Ureter (tissue), 1 donor: ENCODE data around the gene MAT2A. TPM values are rescaled to one million over a fixed set of nuclear protein-coding genes. Genes with fewer than 3 reads are reported as not detected.
"Not testable (repeated sequence)": the region's sequence is repeated elsewhere in the genome, so short reads cannot be mapped to it uniquely, and the experiment has no call there.

Source experiments
- DNase-seq: peaks from one replicate; pipeline ENCODE4 v3.0.0-alpha.2; 2020; ENCODE audit warnings: low spot score
- total RNA-seq: library from RNA; stranded (reverse); gene quantifications from one replicate; pipeline ENCODE4 v1.2.4, GENCODE V29; 2023
- donor health status: DM: yes; HTN: yes; CAD: no.

MAT2A gene
- total RNA-seq, 1 donor from 2014 or later, result 450 TPM

DNA sequence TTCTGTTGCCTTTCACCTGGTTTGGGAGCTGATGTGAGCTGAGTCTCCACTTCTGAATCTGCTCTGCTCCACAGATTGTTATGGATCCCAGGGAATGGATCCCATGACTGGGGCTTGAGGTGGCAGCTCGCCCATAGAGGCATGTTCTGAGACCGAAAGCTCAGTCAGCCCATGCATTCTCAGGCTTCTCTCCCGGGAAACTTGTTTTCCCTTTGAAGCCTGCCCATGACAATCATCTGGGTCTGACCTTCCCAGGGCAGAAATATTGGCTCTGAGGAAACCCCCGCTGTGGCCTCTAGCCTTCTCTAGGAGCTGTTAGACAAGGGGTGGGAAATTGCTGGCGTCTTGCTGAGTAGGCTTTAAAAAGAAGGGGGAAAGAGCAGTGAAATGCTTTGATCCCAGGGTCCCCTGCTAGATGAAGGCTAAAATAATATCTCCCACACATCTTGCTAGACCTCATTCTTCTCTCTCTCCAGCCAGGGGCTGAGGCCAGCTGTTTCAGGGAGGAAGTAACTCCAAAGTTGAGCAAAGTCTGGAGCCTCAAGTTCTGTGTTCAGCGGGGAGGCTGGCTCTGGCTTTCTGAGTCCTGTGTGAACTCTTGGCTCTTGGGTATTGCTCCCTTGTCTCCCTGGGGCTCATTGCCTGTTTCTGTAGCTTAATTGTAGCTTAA lies 40.4 kb downstream of the MAT2A start:
- DNase-seq, result no peak

DNA sequence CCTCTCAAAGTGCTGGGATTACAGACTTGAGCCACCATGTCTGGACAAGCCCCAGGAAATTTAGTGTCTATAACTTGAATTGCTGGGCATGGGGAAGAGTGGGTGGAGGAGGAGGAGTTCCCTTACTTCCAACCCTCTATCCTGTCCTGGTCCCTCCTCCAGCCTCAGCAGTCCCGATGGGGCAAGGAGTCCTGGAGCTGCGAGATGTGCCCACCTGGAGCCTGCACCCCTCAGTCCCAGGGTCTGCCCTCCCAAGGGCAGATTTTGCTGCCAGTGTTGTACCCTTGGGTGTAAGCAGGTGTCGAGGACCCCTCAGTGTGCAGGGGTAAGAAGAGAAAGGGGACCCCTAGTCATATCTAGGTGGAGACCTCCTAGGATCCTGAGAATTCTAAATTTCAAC lies 41.2 kb downstream of the MAT2A start:
- DNase-seq, result no peak

DNA sequence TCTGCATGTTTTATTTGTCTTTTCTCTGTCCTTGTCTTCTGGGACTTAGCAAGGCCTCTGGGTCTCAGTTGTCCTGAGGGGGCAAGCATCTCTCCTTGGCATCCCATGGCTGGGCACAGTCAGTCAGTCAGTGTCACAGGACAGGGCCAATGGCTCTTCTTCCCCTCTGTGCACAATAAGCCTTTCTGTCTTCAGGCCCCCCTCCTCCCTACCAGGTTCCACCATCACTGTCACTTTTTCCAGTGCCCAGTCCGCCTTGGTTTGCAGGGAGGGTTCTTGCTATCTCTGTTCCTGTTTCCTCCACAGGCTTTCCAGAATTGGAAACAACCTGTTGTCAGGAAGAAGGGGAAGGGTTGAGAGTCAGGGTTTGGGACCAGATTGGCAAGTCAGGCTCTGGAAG lies 43.5 kb downstream of the MAT2A start:
- no peak for DNase-seq

DNA sequence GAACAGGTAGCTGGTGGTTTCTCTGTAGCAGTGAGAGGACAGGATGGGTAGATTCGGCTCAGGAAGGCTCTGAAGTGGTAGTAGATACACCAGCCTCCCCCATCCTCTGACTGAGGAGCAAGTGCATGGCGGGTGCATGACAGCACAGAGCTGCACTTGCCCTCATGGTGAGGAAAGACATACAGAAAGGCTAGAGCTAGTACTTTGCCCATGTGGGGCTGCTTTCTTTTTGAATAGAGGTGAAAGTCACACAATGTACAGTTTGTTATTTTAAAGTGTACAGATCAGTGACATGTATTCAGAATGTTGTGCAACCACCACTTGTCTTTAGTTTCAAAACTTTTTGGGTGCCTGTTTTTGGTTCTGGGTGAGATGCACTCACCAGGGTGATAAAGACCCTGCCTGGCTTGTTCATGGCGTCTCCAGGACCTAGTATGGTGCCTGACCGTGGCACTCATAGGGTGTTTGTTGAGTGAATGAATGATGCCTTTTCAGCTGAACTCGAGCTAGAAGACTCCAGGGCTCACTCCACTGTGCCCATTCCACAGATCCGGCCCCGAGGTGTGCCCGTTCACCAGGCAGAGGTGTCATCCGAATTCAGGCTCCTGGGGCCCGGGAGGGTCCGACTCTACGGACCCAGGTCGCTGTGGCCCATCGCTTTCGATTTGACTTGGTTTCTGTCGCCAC lies 44.8 kb downstream of the MAT2A start:
- no peak for DNase-seq

DNA sequence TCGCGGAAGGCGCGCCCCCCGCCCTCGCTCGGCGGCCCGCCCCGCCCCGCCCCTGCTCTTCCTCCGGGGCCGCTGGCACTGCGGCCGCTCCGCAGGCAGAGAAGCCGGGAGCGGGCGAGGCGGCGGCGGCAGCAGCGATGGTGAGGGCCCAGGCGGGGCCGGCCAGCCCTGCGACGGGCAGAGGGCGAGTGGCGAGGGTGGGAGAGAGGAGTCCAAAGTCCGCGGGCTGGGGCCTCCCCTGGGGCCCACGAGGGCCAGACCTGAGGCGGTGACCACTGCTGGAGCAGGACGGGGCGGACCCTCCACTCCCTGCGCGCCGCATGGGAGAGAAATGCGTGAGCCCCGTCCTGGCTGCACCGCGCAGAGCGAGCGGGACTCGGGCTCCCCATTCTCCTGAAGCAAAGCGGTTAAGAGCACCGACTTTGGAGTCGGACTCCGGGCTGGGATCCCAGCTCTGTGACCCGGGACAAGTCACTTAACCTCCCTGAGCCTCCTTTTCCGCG lies 45.4 kb downstream of the MAT2A start, which contains the start of gene VAMP5:
VAMP5 (plus strand) TSS at position 78 of the 503 bp plus-strand sequence; CDS start at position 138, 60 bp downstream.
- no peak for DNase-seq

DNA sequence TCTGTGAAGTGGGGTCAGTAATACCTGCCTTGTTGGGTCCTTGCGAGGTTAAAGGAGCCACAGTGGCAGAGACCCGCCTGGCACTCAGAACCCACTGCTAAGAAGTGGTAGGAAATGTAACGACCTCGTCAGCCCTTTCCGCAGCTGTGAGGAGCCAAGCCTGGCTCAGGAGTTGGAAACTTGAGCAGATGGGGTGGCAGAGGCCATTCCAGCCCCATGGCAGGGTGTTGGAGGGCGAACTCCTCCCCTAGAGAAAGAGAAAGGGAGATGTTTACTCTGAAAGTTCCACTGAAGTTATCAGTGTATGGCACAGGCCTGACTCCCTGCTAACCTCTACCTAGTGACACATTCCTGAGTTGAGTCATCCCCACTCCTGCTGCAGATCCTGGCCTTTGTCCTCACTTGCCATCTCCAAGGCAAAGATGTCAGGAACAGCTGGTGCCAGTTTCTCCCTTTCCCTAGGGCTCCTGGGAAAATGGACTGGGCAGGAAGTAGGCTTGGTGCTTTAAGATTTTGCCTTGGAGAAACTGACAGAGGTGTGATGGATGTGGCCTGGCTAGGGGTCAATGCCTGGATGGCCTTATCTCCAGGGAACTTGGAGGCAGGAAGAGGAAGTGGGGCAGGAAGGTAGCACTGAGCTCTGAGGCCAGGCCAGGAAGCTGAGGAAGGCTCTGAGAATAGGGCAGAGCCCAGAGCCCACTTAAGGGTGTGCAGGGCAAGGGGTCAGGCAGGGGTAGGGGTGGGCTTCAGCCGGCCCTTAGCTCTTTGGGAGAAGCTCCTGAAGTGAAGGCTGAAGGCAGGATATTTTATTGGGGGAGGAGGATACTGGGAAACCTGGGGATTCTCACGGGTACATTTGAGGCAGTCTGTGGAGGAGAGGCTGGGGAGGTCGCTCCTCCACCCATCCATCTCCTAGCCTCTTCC lies 46.2 kb downstream of the MAT2A start:
- DNase-seq, result no peak

DNA sequence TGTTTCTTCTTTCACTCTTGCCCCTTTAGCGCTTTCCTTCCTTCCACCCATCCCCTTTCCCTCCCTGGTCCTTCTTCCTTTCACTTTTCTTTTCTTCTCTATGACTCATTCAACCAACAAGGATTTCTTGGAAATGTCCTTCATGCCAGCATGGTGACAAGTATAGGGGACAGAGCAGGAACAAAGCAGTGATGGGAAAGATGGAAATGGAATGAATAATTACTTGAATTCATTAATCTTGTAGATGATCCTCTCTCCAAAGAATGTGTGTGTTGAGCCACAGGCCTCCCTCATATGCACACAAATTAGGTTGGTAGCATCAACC lies 46.8 kb downstream of the MAT2A start:
- no peak for DNase-seq

DNA sequence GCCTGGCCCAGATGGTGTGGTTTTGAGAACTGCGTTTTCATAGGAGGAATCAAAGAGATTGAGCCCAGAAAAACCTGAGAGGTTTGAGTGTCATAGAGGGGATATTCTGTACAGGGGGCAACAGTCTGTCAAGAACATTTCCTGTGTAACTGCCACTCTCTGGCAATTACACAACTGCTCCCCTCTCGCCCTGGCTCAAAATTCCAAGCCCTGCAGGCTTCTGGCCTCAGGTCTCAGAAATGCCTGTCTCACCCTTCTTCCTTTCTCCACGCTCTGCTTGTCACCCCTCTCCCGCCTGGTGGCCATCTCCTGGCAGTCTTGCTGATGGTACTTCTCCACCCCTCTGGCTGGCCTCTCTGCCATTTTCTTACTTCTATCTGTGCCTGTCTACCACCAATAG lies 49.3 kb downstream of the MAT2A start:
- DNase-seq, result no peak

DNA sequence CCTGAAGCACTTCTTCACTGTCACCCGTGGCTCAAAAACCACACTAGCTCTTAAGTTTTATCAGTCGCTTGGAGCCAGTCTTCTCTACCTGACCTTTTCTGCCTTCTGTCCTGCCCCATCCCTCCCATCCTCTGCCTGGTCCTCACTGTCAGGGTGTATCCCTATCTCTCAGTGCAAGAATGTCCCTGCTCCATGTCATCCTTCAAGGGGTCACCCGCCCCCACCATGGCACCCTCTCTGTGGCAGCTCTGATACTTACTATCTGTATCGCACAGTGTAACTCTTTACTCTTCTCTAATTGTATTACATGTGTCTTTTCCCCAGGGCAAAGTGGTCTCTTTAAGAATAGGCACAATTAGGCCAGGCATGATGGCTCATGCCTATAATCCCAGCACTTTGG lies 49.7 kb downstream of the MAT2A start:
- no peak for DNase-seq

DNA sequence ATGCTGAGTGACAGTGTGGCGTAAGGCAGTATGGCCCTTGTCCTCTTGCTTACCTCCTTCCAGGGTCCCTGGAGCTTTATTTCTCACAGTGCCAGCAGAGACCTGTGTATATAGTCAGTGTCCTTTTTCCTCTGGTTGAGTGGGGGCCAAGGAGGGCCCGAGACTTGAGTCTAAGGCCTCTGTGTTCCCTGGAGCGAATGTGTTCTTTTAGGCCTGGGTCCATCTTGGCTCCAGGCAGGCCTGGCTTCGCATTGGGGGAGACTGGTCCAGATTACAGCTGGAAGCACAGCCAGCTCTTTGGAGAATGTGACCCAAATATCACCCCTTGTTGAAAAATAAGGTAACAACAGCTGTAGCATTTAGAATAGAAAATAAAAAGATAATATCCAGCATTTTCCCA lies 50.2 kb downstream of the MAT2A start:
- DNase-seq, result no peak

DNA sequence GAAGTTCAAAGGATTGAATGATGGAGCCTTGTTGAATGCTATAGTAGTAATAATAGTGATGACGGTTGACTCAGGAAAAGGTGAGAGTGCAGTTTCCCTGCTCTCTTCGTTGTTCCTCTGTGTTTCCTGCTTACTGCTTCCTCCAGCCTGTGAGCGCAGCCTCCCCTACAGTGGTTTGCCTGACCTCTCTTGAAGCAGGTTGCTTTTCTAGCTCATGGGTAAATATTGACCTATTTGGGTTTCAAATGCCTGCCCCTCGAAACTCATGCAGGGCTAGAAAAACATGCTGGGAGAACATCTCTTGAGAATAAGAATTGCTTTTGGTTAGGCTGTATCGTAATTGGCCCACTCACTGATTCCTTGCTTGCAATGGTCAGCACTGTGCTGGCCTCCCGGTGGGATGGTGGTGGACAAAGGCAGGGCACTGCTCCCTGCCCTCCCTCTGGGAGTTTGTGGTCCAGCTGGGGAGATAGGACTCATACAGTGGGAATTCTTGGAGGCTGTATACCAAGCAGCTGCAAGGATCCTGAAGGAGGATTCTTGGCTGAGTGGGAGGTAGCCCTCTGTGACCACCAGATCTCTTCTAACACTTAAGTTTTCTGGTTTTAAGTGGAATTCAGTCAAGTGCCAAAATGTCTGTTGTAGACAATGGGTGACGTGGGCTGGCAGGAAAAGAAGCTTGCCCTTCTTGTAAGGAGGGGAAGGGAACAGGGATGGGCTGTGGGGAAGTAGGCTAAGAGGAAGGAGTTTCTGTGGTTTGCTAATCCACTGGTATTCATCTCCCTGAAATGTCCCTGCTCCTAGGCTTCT lies 51.2 kb downstream of the MAT2A start:
- no peak for DNase-seq

DNA sequence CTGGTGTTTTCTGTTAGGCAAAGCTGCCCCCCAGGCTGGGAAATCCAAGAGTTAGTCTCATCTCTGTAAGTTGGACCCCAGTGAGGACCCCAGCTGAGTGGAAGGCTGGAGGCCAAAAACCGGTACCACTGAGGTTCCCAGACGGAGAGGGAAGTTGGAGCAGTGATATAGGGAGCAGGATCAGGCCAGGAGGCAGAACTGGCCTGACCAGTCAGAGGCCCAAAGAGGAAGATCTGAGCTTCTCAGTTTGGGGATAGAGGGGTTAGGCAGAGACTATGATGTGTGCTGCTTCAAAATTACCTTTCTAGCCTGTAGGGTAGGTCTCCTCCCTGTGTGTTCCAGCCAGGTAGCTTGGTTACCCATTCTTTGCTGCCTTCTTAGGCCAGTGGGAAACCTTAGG lies 52.0 kb downstream of the MAT2A start:
- DNase-seq, result no peak

DNA sequence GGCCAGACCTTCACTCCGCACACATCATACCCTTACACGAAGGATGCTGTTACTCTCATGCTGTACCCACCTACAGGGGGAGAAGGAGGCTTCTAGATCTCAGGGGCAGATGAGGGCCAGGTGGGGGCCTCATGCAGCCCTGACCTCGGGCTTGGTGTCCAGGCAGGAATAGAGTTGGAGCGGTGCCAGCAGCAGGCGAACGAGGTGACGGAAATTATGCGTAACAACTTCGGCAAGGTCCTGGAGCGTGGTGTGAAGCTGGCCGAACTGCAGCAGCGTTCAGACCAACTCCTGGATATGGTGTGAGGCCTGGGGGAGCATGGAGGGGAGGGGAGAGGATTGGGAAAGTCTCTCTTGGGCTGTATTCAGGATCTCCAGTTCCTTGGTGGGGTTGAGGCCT lies 52.6 kb downstream of the MAT2A start:
- DNase-seq, result no peak

DNA sequence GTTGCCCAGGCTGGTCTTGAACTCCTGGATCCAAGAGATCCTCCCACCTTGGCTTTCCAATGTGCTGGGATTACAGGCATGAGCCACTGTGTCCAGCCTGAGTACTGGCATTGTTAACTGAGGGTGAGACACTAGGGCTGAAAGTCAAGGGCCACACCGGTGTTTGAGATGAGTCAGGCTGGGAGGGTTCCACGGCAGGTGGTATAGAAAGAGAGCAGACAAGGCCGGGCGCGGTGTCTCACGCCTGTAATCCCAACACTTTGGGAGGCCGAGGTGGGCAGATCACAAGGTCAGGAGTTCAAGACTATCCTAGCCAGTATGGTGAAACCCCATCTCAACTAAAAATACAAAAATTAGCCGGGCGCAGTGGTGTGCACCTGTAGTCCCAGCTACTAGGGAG lies 53.3 kb downstream of the MAT2A start:
- DNase-seq, result not testable (repeated sequence)

DNA sequence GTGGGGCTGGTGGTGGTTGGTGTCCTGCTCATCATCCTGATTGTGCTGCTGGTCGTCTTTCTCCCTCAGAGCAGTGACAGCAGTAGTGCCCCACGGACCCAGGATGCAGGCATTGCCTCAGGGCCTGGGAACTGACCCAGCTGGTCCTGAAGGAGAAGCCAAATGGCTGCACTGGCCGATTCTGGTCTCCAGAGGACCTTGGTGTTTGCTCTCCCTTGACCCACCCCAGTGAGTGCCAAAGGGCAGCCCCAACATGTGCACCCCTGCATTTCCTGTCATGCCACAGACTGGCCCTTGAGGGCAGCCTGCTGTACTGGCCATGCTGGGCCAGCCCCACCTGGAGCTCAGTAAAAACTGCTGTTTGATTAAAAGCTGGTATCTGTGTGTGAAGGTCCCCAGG lies 54.1 kb downstream of the MAT2A start:
- DNase-seq, result no peak

Other genes with a start within 250 kb of the MAT2A start
- 135 TPM for gene TGOLN2, start 211.2 kb upstream of the MAT2A start, total RNA-seq
- 39.6 TPM for gene RETSAT, start 184.6 kb upstream of the MAT2A start, total RNA-seq
- 23.3 TPM for gene ELMOD3, start 184.4 kb upstream of the MAT2A start, total RNA-seq
- 298 TPM for gene CAPG, start 128.8 kb upstream of the MAT2A start, total RNA-seq
- 0.75 TPM for gene SH2D6, start 120.5 kb upstream of the MAT2A start, total RNA-seq
- gene GGCX, start 22.3 kb downstream of the MAT2A start, total RNA-seq, result 48.9 TPM
- 165 TPM for gene VAMP8, start 38.4 kb downstream of the MAT2A start, total RNA-seq
- gene VAMP5, start 45.3 kb downstream of the MAT2A start, total RNA-seq, result 32.8 TPM
- 115 TPM for gene RNF181, start 56.6 kb downstream of the MAT2A start, total RNA-seq
- 19.5 TPM for gene TMEM150A, start 63.5 kb downstream of the MAT2A start, total RNA-seq
- 43.1 TPM for gene C2orf68, start 72.9 kb downstream of the MAT2A start, total RNA-seq
- 45.1 TPM for gene USP39, start 77.0 kb downstream of the MAT2A start, total RNA-seq
- 1.7 TPM for gene SFTPB, start 129.0 kb downstream of the MAT2A start, total RNA-seq
- 1.9 TPM for gene GNLY, start 155.2 kb downstream of the MAT2A start, total RNA-seq
- gene ATOH8, start 214.8 kb downstream of the MAT2A start, total RNA-seq, result 21.8 TPM